Prostate gland (tissue), 2 donors: ENCODE results near the gene ZNF585A.

Source experiments
- POLR2A ChIP-seq: fragments of 450-650 bp; IDR thresholded peaks from one replicate; pipeline ENCODE4 v1.6.1; 2016; ENCODE audit warnings: antibody characterized with exemption, mild to moderate bottlenecking
- TF ChIP-seq, protein P1 (sequence below), 4 experiments: fragments of 200-600 bp in 2 of 4; fragments of 450-650 bp in 2 of 4; sonication (generic) in 2 of 4; IDR thresholded peaks; 1 replicate in 3 of 4; 2 replicates in 1 of 4; pipeline ENCODE4 v1.5.1; 2016 to 2019; ENCODE audit warnings: antibody characterized with exemption in 4 of 4, mild to moderate bottlenecking in 2 of 4, moderate library complexity in 2 of 4

DNA sequence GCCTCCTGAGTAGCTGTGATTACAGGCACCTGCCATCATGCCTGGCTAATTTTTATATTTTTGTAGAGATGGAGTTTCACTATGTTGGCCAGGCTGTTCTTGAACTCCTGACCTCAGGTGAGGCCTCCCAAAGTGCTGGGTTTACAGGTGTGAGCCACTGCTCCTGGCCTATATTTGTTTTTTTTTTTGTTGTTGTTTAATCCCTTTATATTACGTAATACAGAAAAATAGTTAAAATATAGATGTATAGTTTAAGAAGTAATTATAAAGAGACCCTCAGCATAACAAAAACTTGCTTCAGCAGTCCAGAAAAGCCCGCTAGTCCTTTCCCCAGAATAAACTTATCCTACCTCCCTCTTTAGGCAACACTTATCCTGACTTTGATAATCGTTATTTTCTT is 47.9 kb upstream of the ZNF585A start:
- TF ChIP-seq, protein P1, sequence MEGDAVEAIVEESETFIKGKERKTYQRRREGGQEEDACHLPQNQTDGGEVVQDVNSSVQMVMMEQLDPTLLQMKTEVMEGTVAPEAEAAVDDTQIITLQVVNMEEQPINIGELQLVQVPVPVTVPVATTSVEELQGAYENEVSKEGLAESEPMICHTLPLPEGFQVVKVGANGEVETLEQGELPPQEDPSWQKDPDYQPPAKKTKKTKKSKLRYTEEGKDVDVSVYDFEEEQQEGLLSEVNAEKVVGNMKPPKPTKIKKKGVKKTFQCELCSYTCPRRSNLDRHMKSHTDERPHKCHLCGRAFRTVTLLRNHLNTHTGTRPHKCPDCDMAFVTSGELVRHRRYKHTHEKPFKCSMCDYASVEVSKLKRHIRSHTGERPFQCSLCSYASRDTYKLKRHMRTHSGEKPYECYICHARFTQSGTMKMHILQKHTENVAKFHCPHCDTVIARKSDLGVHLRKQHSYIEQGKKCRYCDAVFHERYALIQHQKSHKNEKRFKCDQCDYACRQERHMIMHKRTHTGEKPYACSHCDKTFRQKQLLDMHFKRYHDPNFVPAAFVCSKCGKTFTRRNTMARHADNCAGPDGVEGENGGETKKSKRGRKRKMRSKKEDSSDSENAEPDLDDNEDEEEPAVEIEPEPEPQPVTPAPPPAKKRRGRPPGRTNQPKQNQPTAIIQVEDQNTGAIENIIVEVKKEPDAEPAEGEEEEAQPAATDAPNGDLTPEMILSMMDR (IDR thresholded peaks at IDR 0.05), result no peak
- TF ChIP-seq POLR2A, result no peak
